Measurements from ENCODE around the gene FGF3.

Gene FGF3

DNA sequence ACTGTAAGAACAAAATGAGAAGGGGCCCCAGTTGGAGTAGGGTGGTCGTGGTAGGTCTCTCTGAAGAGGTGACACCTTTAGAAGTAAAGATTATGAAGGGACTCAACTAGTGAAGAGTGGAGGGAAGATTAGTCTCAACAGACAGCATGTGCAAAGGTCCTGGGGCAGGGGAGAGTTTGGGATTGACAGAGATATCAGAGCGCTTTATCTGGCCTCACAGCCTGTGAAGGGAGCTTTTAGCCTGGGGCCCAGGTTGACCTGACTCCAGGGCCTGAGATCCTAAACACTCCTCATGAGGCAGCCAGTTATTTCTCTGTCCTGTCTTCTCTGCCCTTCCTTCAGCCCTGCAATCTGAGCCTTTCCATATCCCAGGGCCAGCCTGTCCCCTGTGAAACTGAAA is 16.2 kb downstream of the FGF3 start:
- DNase-seq, result no peak

- no peak for DNase-seq
These were observed 16.6 kb downstream of the FGF3 start for GRCh38 chr11:69802590-69802989.

DNA sequence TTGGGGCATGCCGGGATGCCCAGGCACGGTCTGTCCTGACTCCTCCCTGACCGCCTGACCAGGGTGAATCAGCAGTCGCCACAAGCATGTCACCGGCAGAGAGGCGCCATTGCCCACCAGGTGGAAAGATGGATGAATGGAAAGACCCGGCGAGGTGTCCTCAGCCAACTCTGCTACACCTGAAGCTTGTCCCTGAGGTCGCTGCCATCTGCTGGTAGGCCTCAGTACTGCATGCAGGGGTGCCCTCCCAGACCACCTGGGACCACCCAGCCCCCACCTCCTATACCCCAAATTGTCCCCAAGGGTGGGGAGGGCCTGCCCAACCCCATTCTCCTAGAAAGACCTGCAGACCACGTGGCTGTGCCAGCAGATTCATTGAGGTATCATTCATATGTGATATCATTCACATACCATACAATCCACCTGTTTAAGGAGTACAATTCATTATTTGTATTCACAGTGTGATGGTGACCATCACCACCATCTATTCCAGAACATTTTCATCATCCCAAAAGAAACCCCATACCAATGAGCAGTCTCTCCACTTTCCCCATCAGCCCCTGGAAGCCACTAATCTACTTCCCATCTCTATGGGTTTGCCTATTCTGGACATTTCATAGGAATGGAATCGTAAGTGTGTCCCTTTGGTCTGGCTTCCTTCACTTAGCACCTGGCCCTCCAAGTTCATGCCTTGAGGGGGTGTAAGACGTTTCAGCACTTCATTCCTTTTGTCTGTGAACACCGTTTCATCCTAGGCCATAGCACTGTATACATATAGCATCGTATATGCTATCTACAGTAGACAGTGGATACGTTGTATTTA is 17.5 kb downstream of the FGF3 start:
- DNase-seq, result peak; percentile 8

DNA sequence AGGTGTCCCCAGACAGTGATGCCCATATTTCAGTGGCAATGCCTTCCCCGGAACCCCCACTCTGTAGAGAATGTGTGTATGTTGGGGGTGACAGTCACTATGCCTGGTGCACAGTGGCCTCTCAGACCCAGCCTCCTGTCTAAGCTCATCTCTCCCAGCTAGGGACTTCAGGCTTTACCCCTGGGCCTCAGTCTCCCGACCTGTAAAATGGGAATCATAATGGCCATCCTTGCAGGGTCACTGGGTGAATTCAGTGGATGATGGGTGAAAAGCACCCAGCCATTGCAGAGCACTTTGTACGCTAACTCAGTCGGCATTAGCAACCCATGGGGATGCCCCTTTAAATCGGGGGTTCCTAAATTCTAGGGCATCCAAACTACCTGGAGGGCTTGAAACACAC is 18.9 kb downstream of the FGF3 start:
- DNase-seq, result no peak

GRCh38 chr11:69799582-69799981 is 19.6 kb downstream of the FGF3 start:
- DNase-seq, result no peak

GRCh38 chr11:69799097-69799496 is 20.1 kb downstream of the FGF3 start:
- no peak for DNase-seq

DNA sequence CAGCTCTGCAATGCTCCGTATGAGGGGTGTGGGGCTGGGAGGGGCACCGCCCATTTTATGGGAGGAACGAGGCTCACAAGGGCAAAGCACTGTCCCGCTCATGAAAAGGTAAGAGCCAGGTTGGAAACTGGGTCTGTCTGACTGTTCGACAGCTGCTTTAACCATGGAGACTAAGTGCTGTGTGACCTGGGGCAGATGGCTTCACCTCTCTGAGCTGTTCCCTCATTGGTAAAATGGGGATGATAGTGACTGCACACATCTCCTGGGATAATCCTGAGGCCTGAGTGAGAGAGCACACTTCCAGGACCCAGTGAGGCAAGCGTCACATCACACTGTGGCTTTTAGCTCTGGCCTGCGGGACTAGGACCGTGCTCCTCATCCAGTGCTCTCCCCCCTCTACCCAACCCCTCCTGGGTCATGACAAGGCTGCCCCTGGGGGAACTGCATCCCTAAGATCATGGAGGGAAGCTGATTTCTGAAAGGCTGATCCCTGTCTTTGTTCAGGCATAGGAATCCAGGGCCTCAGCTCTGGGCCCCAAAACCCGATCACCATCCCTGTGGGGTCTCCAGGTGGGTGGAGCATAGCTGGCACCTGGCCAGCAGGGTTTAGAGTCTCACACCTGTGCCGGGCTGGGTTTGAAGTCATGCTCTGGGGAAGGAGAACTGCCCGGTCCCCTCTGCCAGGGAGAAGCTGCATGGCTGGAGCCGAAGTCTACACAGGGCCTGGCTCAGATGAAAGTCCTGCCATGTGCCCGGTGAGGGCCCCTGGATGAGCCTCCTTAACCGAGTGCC is 21.3 kb downstream of the FGF3 start:
- no peak for DNase-seq

DNA sequence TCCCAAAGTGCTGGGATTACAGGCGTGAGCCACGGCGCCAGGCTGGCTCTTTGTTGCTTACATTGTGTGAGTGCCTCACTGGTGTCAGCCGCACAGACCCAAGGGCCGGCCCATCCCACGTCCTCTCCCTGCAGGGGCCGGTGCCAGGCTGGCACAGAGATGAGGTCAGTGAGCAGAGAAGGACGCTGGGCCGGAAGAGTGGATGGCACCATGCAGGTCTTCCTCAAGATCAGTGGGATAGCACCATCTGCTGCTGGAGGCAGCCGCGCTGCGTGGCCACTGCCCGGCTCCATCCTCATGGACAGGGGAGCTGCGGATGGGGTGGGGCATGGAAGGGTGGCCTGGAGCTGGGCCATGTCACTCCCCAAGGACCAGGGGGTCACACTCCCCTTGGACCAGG is 22.1 kb downstream of the FGF3 start:
- no peak for DNase-seq

DNA sequence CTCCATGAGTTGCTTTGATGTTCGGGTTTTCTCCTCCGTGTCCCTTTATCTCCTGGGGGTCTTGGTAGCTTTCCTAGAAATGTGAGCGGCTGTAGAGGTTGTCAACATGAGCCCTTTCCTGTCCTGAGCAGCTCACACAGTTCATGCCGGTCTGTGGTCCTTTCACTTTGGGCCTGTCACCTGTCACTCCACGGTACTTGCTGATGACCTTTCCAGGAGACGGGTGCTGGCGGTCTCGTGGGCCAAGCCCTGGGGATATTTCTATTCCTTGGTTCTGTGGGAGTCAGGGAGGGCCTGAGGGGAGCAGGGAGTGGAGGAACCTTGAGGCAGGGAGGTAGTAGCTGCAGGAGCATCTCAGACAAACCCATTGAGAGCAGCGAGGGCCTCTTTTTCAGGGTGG is 23.2 kb downstream of the FGF3 start:
- no peak for DNase-seq

DNA sequence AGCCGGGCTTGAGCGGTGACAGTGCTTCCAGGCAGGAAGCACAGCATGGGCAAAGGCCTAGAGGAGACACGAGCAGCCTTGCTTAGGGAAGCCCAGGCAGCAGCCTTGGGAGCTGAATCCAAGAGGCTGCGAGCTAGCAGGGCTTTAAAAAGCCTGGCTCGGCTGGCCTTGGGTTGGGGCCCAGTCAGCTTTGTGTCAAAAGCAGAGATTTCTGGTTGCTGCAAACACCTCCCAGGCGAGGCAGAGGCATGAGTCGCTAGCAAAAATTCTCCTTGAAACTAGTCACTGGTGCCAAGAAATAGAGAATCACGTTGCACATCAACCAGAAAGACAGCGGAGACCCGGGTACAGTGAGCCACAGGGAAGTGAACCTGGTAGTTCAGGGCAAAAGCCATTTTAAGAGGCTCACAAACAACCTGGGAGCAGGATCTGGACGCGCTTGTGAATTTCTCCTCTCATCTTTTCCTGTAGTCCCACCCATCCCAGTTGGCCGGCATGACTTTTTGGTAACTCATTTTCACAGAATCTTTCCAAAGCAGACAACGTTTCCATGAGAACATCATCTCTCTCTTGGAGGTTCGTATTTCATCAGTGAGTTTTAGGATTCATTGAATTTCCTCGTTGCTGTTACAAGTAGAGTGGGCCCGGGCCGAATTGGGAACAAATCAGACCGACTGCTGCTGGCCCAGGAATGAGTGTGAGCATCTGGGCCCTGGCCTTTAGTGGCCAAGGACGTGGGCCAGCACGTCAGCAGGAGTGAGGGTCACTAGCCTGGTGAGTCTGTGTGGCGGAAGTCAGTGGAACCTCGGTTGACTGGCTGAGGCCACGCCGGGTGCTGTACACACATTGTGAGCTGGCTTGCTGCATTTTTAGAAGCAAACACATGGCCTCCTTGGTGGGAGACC is 27.7 kb downstream of the FGF3 start:
- DNase-seq, result no peak

DNA sequence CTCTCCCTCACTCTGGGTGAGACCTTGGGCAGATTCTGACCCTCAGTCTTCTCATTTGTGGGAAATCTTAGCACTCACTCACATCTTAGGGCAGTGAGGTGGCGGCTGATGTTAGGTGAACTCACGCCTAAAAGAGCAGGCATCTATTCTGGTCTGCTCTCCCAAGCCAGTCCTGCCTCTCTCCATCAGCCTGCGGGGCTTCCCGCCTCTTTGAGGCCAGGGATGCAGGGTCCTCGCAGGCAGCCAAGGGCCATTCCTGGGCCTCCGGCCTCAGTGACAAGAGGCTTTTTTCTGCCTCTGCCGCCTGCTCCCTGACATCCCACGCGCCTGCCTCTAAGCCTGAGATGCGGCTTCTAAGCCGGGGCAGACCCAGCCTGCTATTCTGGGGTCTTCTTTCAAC is 30.3 kb downstream of the FGF3 start:
- no peak for DNase-seq

GRCh38 chr11:69787906-69788305 is 31.3 kb downstream of the FGF3 start:
- DNase-seq, result no peak

- no peak for DNase-seq
These were observed 31.8 kb downstream of the FGF3 start for GRCh38 chr11:69787457-69787856.

DNA sequence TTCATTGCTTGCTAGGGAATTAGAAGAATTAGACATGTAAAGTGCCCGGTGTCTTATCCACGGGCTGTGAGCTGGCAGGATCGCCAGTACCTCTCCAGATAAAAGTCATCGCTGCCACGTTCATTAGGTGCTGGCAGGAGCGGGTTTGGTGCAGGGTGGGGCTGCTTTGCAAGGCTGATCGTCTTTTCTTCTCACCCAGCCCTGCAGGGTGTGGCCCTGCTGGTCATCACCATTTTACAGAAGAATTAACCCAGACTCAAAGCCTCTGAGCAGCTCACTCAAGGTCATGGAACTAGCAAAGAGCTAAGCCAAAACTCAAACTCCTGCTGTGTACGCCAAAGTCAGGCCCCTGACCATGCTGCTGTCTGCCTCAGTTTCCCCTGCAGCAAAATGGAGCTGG is 38.0 kb downstream of the FGF3 start:
- no peak for DNase-seq

GRCh38 chr11:69778373-69778772 is 40.8 kb downstream of the FGF3 start:
- no peak for DNase-seq

- DNase-seq, result no peak
These were observed 44.0 kb downstream of the FGF3 start, which contains the start of gene FGF4 for GRCh38 chr11:69775163-69775755. Gene FGF4, minus strand, starts transcription at chr11:69775341. Its CDS starts 257 bp downstream, at chr11:69775084.

DNA sequence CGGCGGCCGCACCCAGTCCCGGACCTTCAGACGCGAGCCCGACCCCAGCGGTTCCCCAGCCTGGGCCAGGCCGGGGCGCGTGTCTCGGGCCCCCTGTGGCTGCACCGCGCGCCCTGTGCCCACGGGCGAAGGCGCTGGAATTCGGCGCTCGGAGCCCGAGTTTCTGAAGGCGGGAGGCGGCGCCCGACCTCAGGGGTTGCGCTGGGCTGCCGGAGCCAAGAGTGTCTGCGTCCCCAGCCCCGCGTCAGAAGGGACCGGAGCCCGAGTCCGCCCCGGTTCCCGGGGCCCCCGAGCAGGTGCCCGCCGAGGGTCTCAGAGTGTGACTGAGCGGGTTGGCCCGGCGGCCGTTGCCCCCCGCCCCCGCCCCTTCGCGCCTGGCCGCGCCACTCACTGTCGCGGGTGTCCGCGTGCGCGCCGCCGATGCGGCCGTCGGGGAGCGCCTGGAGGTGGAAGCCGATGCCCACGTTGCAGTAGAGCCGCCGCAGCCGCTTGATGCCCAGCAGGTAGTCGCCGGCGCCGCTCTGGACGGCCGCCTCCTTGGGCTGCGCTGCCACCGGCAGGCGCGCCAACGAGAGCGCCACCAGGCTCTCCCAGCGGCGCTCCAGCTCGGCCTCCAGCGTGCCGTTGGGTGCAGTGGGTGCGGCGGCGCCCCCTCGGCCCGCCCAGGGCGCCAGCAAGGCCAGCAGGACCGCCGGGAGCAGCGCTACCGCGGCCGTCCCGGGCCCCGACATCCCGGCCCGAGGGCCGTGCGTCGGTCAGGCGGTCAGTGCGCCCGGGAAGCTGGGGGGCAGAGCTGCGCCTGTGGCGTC is 44.7 kb downstream of the FGF3 start:
- DNase-seq, result no peak

GRCh38 chr11:69773626-69774353 is 45.4 kb downstream of the FGF3 start:
- DNase-seq, result no peak

DNA sequence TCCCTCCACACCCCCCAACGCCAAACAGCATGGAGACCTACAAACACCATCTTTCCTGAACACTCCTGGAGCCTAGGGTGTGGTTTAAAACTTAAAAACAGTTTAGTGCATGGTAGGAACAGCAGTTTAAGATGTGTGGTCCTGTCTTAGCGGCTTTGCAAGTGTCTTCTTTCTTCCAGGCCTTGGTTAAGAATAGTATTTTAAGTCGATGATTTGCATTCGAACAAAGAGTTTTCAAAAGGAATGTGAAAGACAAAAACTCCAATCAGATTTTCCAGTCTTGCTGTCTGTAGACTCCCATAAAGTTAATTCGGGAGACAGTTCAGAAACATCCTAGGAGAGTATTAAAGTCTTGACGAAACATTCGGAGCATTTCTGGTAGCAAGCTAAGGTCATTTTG is 47.8 kb downstream of the FGF3 start:
- DNase-seq, result no peak

GRCh38 chr11:69770540-69770939 is 48.7 kb downstream of the FGF3 start:
- DNase-seq, result no peak

GRCh38 chr11:69765498-69765995 is 53.7 kb downstream of the FGF3 start:
- DNase-seq, result no peak
